GM12878 (cell line): ENCODE results near the gene OPRD1. TPM values are rescaled to one million over a fixed set of nuclear protein-coding genes. Genes with fewer than 3 reads are reported as not detected.

Experiments
- ASH2L ChIP-seq: fragments of 300-600, 200-600 bp; sonication (generic); IDR thresholded peaks from 2 replicates; pipeline ENCODE4 v1.6.1; 2017; ENCODE audit warnings: low read depth, mild to moderate bottlenecking, borderline replicate concordance
- ATF7 ChIP-seq: fragments of 450-650 bp; IDR thresholded peaks from 2 replicates; pipeline ENCODE4 v1.6.1; 2016; ENCODE audit warnings: low read depth, mild to moderate bottlenecking
- CREB1 ChIP-seq: IDR thresholded peaks from 2 replicates; pipeline ENCODE4 v1.6.1; 2012; ENCODE audit warnings: low read depth, mild to moderate bottlenecking, inconsistent platforms
- CTCF ChIP-seq, 3 experiments: IDR thresholded peaks in 2 of 3; conservative IDR thresholded peaks in 1 of 3; 2 replicates each; pipeline ENCODE4 v1.5.1; 2011; ENCODE audit warnings: low read depth in 3 of 3, low read length in 3 of 3, mild to moderate bottlenecking in 3 of 3, control low read depth in 2 of 3, moderate library complexity in 2 of 3, inconsistent platforms in 1 of 3, mixed read lengths in 1 of 3; ENCODE audit not compliant: control insufficient read depth in 2 of 3, insufficient read depth in 1 of 3; ENCODE audit errors: extremely low read depth in 1 of 3
- E2F4 ChIP-seq: IDR thresholded peaks from 2 replicates; pipeline ENCODE4 v1.6.1; 2012; ENCODE audit warnings: low read depth, low read length, improper control_type of control experiment
- ELK1 ChIP-seq: IDR thresholded peaks from 2 replicates; pipeline ENCODE4 v1.6.1; 2012; ENCODE audit warnings: low read depth, low read length, improper control_type of control experiment
- NFIC ChIP-seq: IDR thresholded peaks from 2 replicates; pipeline ENCODE4 v1.6.1; 2012; ENCODE audit warnings: low read depth, mild to moderate bottlenecking, inconsistent platforms, low read length, moderate library complexity
- RAD21 ChIP-seq: IDR thresholded peaks from 2 replicates; pipeline ENCODE4 v1.6.1; 2011; ENCODE audit warnings: mild to moderate bottlenecking, low read depth, low read length, moderate library complexity; ENCODE audit not compliant: insufficient read depth
- SIX5 ChIP-seq: IDR thresholded peaks from 2 replicates; pipeline ENCODE4 v1.6.1; 2011; ENCODE audit warnings: mild to moderate bottlenecking, low read depth, low read length, moderate library complexity; ENCODE audit not compliant: severe bottlenecking
- polyA plus RNA-seq, 11 experiments: library from polyadenylated mRNA; depleted of rRNA in 4 of 11; unstranded in 6 of 11; stranded (reverse) in 5 of 11; fragments of >200 nt; fragmentation: Nextera tagmentation in 4 of 11; fragmentation: Illumina TruSeq in 1 of 11; extraction: Ambion mirVana in 4 of 11; extraction: Trizol in 1 of 11; gene quantifications; 1 replicate in 1 of 11; 2 replicates in 10 of 11; pipeline versions ENCODE4 v1.2.1 to v1.2.3, GENCODE V29; 2011 to 2016; ENCODE audit warnings: inconsistent platforms in 2 of 11, missing spikeins in 2 of 11, low read depth in 1 of 11
- total RNA-seq, 4 experiments: library from RNA; depleted of rRNA in 3 of 4; stranded (reverse); fragments of >200 nt in 3 of 4; fragmentation: Illumina TruSeq in 1 of 4; extraction: Trizol in 1 of 4; gene quantifications; 2 replicates each; pipeline versions ENCODE4 v1.2.1 to v1.2.3, GENCODE V29; 2013 to 2021

The OPRD1 gene
- total and polyA plus RNA-seq, 10 of the 15 experiments (the other 5 are each of a cell fraction or from before 2014, with no cell fraction given) = 0.02 TPM; not detected in 8

GRCh38 chr1:28893403-28894102, 81.6 kb downstream of the OPRD1 start (continued):
- TF ChIP-seq ELK1 (no peak), ASH2L (no peak), E2F4 (no peak), ATF7 (no peak), RAD21 (peak; percentile 59), NFIC (no peak), CTCF (IDR thresholded peaks at IDR 0.05 in 2 of 3, conservative IDR thresholded peaks at IDR 0.05 in 1 of 3; ENCODE audit: control insufficient read depth in 2 of 3, extremely low read depth in 1 of 3, insufficient read depth in 1 of 3, low read depth in 3 of 3, low read length in 3 of 3) (peak; percentile 27 to 39 (median 38); a peak in 5 of 6 replicates), CREB1 (no peak), SIX5 (no peak)
- TF ChIP-seq, all 136 proteins: peak for 4
